Upper lobe of left lung (tissue), 4 donors: ENCODE results near the gene THSD1.

Experiments
- CTCF ChIP-seq, 6 experiments: fragments of 450-650 bp in 4 of 6; fragments of 200-600 bp in 2 of 6; sonication (generic) in 2 of 6; IDR thresholded peaks; one replicate each; pipeline ENCODE4 v1.5.1; 2016 to 2019; ENCODE audit warnings: antibody characterized with exemption in 6 of 6
- POLR2A ChIP-seq, 4 donors: fragments of 450-650 bp; IDR thresholded peaks; one replicate each; pipeline ENCODE4 v1.5.1; 2016 to 2017; ENCODE audit warnings: antibody characterized with exemption in 4 of 4, mild to moderate bottlenecking in 2 of 4
- POLR2AphosphoS5 ChIP-seq, 2 donors: sonication (generic); formaldehyde crosslinking; IDR thresholded peaks; one replicate each; pipeline ENCODE4 v1.5.1; 2017; ENCODE audit warnings: antibody characterized with exemption in 2 of 2

- TF ChIP-seq CTCF (IDR thresholded peaks at IDR 0.05) (no peak), POLR2AphosphoS5 (IDR thresholded peaks at IDR 0.05) (no peak), POLR2A (IDR thresholded peaks at IDR 0.05) (no peak)
Observed at GRCh38 chr13:52411629-52412028, 5.7 kb upstream of the THSD1 start.
